Mesendoderm (in vitro differentiated cells): ENCODE data around the gene RNU6-7.

ENCODE experiments used
- DNase-seq: peaks from one replicate; pipeline ENCODE4 v3.0.0; 2013
- H2AK5ac ChIP-seq: 2 replicates; pipeline ENCODE4 v1.6.1; 2013; ENCODE audit warnings: low read length, inconsistent platforms
- H2BK120ac ChIP-seq: 2 replicates; pipeline ENCODE4 v1.6.1; 2013; ENCODE audit warnings: low read depth, mild to moderate bottlenecking, low read length, moderate library complexity, mixed read lengths
- H2BK15ac ChIP-seq: replicated peaks from 2 replicates; pipeline ENCODE4 v1.6.1; 2013; ENCODE audit warnings: low read depth, mild to moderate bottlenecking, moderate library complexity
- H2BK5ac ChIP-seq: 2 replicates; pipeline ENCODE4 v1.6.1; 2013; ENCODE audit warnings: low read length, inconsistent platforms
- H3K18ac ChIP-seq: 2 replicates; pipeline ENCODE4 v1.6.1; 2013; ENCODE audit warnings: mild to moderate bottlenecking, low read length, mixed read lengths
- H3K23ac ChIP-seq: one replicate; pipeline ENCODE4 v1.6.1; 2013; ENCODE audit warnings: low read length
- H3K27ac ChIP-seq: 2 replicates; pipeline ENCODE4 v1.5.1; 2013; ENCODE audit warnings: low read depth, mild to moderate bottlenecking, inconsistent platforms, low read length, moderate library complexity
- H3K27me3 ChIP-seq: 2 replicates; pipeline ENCODE4 v1.6.1; 2013; ENCODE audit warnings: low read length, control low read depth, mild to moderate bottlenecking, inconsistent platforms; ENCODE audit not compliant: insufficient read depth, poor library complexity
- H3K36me3 ChIP-seq: 2 replicates; pipeline ENCODE4 v1.6.1; 2013; ENCODE audit warnings: low read length, inconsistent platforms; ENCODE audit not compliant: control insufficient read depth, insufficient read depth
- H3K4ac ChIP-seq: one replicate; pipeline ENCODE4 v1.6.1; 2013; ENCODE audit warnings: low read depth, mild to moderate bottlenecking, low read length, moderate library complexity
- H3K4me1 ChIP-seq: 2 replicates; pipeline ENCODE4 v1.6.1; 2013; ENCODE audit warnings: low read depth, low read length, inconsistent platforms; ENCODE audit not compliant: control insufficient read depth
- H3K4me2 ChIP-seq: 2 replicates; pipeline ENCODE4 v1.6.1; 2013; ENCODE audit warnings: low read length
- H3K4me3 ChIP-seq: 2 replicates; pipeline ENCODE4 v1.5.1; 2013; ENCODE audit warnings: mild to moderate bottlenecking, low read length
- H3K56ac ChIP-seq: one replicate; pipeline ENCODE4 v1.6.1; 2013; ENCODE audit warnings: low read length
- H3K79me1 ChIP-seq: 2 replicates; pipeline ENCODE4 v1.6.1; 2013; ENCODE audit warnings: low read length, inconsistent platforms
- H3K79me2 ChIP-seq: 2 replicates; pipeline ENCODE4 v1.6.1; 2013; ENCODE audit warnings: mild to moderate bottlenecking, low read length; ENCODE audit not compliant: control insufficient read depth, insufficient read depth
- H3K9ac ChIP-seq: 2 replicates; pipeline ENCODE4 v1.6.1; 2013; ENCODE audit warnings: low read length, inconsistent platforms
- H4K5ac ChIP-seq: one replicate; pipeline ENCODE4 v1.6.1; 2013; ENCODE audit warnings: low read length
- H4K8ac ChIP-seq: one replicate; pipeline ENCODE4 v1.6.1; 2013; ENCODE audit warnings: low read depth, mild to moderate bottlenecking, control low read depth, low read length, moderate library complexity
- WGBS: extraction: QIAGEN DNeasy Blood & Tissue Kit; methylation state at CpG from one replicate; pipeline ENCODE4 v1.1.7; 2013; ENCODE audit warnings: low lambda C conversion rate, missing lambda C conversion rate; ENCODE audit not compliant: insufficient coverage; ENCODE audit errors: extremely low coverage; 5-methylcytosine and 5-hydroxymethylcytosine counted together

The RNU6-7 gene

GRCh38 chr14:32205984-32206383, 4.1 kb downstream of the RNU6-7 start:
- Histone ChIP-seq H3K56ac (no peak overlapping the region), H3K4me3 (no peak overlapping the region), H3K79me1 (no peaks in the 10 kb centered on the region), H2BK5ac (no peak overlapping the region), H3K4ac (no peak overlapping the region), H3K79me2 (no peaks in the 10 kb centered on the region), H3K4me2 (no peak overlapping the region), H3K27ac (peak overlapping the region; percentile 45), H3K4me1 (no peaks in the 10 kb centered on the region), H4K5ac (no peak overlapping the region), H3K18ac (peak overlapping the region; percentile 51), H3K27me3 (no peaks in the 10 kb centered on the region), H2BK120ac (no peak overlapping the region), H4K8ac (no peak overlapping the region), H3K36me3 (no peaks in the 10 kb centered on the region), H2BK15ac (no peak overlapping the region), H2AK5ac (no peak overlapping the region), H3K9ac (no peak overlapping the region), H3K23ac (no peak overlapping the region)
- peak; percentile 81 for DNase-seq
- WGBS = no CpG with 5 or more reads among the region's 4 CpGs

- no CpG with 5 or more reads among the region's 2 CpGs for WGBS
- Histone ChIP-seq H2AK5ac (no peak overlapping the region), H3K4ac (no peak overlapping the region), H3K18ac (peak overlapping the region; percentile 55), H2BK15ac (no peak overlapping the region), H2BK5ac (no peak overlapping the region), H3K79me2 (no peaks in the 10 kb centered on the region), H3K27ac (peak overlapping the region; percentile 45), H3K9ac (no peak overlapping the region), H2BK120ac (no peak overlapping the region), H3K79me1 (no peaks in the 10 kb centered on the region), H3K4me1 (no peaks in the 10 kb centered on the region), H3K4me3 (no peak overlapping the region), H4K8ac (peak overlapping the region; percentile 28), H3K27me3 (no peaks in the 10 kb centered on the region), H3K23ac (no peak overlapping the region), H3K36me3 (no peaks in the 10 kb centered on the region), H4K5ac (no peak overlapping the region), H3K56ac (no peak overlapping the region), H3K4me2 (no peak overlapping the region)
- no peak for DNase-seq
Measured at GRCh38 chr14:32206552-32206951, 4.7 kb downstream of the RNU6-7 start.

GRCh38 chr14:32208490-32208889, 6.6 kb downstream of the RNU6-7 start:
- Histone ChIP-seq H3K4me3 (no peak overlapping the region), H3K36me3 (no peaks in the 10 kb centered on the region), H3K9ac (no peak overlapping the region), H3K79me1 (no peaks in the 10 kb centered on the region), H3K27me3 (no peaks in the 10 kb centered on the region), H3K4me2 (no peak overlapping the region), H2BK15ac (no peak overlapping the region), H2BK120ac (no peak overlapping the region), H4K8ac (no peak overlapping the region), H3K4me1 (no peaks in the 10 kb centered on the region), H3K56ac (no peak overlapping the region), H3K18ac (no peak overlapping the region), H3K23ac (no peak overlapping the region), H2AK5ac (no peak overlapping the region), H4K5ac (no peak overlapping the region), H3K79me2 (no peaks in the 10 kb centered on the region), H2BK5ac (no peak overlapping the region), H3K27ac (no peak overlapping the region), H3K4ac (no peak overlapping the region)
- DNase-seq = no peak
- no CpG with 5 or more reads among the region's 3 CpGs for WGBS

- H3K36me3 ChIP-seq = no peaks in the 10 kb centered on the region
- no peaks in the 10 kb centered on the region for H3K27me3 ChIP-seq
- DNase-seq = no peak
Measured at GRCh38 chr14:32209471-32209870, 7.6 kb downstream of the RNU6-7 start.

GRCh38 chr14:32211068-32211404, 9.2 kb downstream of the RNU6-7 start:
- Histone ChIP-seq H3K4me3 (no peak overlapping the region), H3K27me3 (no peaks in the 10 kb centered on the region), H4K8ac (no peak overlapping the region)

More at GRCh38 chr14:32209471-32209870, 7.6 kb downstream of the RNU6-7 start:
- Histone ChIP-seq H3K18ac (no peak overlapping the region), H3K9ac (no peak overlapping the region), H2BK5ac (no peak overlapping the region), H3K27ac (no peak overlapping the region), H3K4ac (no peak overlapping the region), H3K79me1 (no peaks in the 10 kb centered on the region), H3K4me3 (no peak overlapping the region), H2BK120ac (no peak overlapping the region), H4K5ac (no peak overlapping the region), H2BK15ac (no peak overlapping the region), H3K56ac (no peak overlapping the region), H2AK5ac (no peak overlapping the region), H3K4me2 (no peak overlapping the region), H3K4me1 (no peaks in the 10 kb centered on the region), H3K23ac (no peak overlapping the region), H4K8ac (no peak overlapping the region), H3K79me2 (no peaks in the 10 kb centered on the region)

GRCh38 chr14:32212833-32213232, 11.0 kb downstream of the RNU6-7 start:
- H3K27ac ChIP-seq = no peak overlapping the region
- no peaks in the 10 kb centered on the region for H3K36me3 ChIP-seq
- no peak overlapping the region for H3K4me3 ChIP-seq
- H3K4ac ChIP-seq = no peak overlapping the region
- no peak overlapping the region for H4K8ac ChIP-seq
- no peak overlapping the region for H3K56ac ChIP-seq
- H2BK120ac ChIP-seq = no peak overlapping the region
- H2AK5ac ChIP-seq = no peak overlapping the region
- no peak overlapping the region for H3K18ac ChIP-seq
- no peaks in the 10 kb centered on the region for H3K79me1 ChIP-seq
- no peak overlapping the region for H3K9ac ChIP-seq
- H2BK15ac ChIP-seq = no peak overlapping the region
- no peak overlapping the region for H2BK5ac ChIP-seq
- no peaks in the 10 kb centered on the region for H3K27me3 ChIP-seq
- H3K79me2 ChIP-seq = no peaks in the 10 kb centered on the region
- H3K4me1 ChIP-seq = no peaks in the 10 kb centered on the region
- no peak for DNase-seq
- H3K23ac ChIP-seq = no peak overlapping the region
- H3K4me2 ChIP-seq = no peak overlapping the region
- H4K5ac ChIP-seq = no peak overlapping the region

More at GRCh38 chr14:32211068-32211404, 9.2 kb downstream of the RNU6-7 start:
- H3K79me1 ChIP-seq = no peaks in the 10 kb centered on the region
- no CpG with 5 or more reads among the region's 3 CpGs for WGBS
- H2BK120ac ChIP-seq = no peak overlapping the region
- H3K4me2 ChIP-seq = no peak overlapping the region
- no peak overlapping the region for H3K18ac ChIP-seq
- H2BK15ac ChIP-seq = no peak overlapping the region
- no peaks in the 10 kb centered on the region for H3K4me1 ChIP-seq
- H3K56ac ChIP-seq = no peak overlapping the region
- no peak for DNase-seq
- no peak overlapping the region for H3K9ac ChIP-seq
- H3K79me2 ChIP-seq = no peaks in the 10 kb centered on the region
- H2AK5ac ChIP-seq = no peak overlapping the region
- no peak overlapping the region for H3K27ac ChIP-seq
- no peak overlapping the region for H2BK5ac ChIP-seq
- H3K23ac ChIP-seq = no peak overlapping the region
- H3K4ac ChIP-seq = no peak overlapping the region
- H3K36me3 ChIP-seq = no peaks in the 10 kb centered on the region
- no peak overlapping the region for H4K5ac ChIP-seq
